ENCODE data around the gene ADGRL3.

Gene ADGRL3

GRCh38 chr4:61200187-61200915 lies at the start of gene ADGRL3:
ADGRL3 (plus strand) TSS chr4:61200326.
- no peak for DNase-seq

- no peak for DNase-seq
Measured at GRCh38 chr4:61152433-61152832, 47.7 kb upstream of the ADGRL3 start.

- no peak for DNase-seq
Measured at GRCh38 chr4:61160478-61160877, 39.6 kb upstream of the ADGRL3 start.

- no peak for DNase-seq
Measured at GRCh38 chr4:61162116-61162515, 38.0 kb upstream of the ADGRL3 start.

GRCh38 chr4:61173799-61174198 lies 26.3 kb upstream of the ADGRL3 start:
- no peak for DNase-seq

- DNase-seq = no peak
Measured at GRCh38 chr4:61175495-61175894, 24.6 kb upstream of the ADGRL3 start.

GRCh38 chr4:61177367-61177766 lies 22.8 kb upstream of the ADGRL3 start:
- no peak for DNase-seq

- DNase-seq = no peak
Measured at GRCh38 chr4:61180405-61180804, 19.7 kb upstream of the ADGRL3 start.

GRCh38 chr4:61182915-61183314 lies 17.2 kb upstream of the ADGRL3 start:
- no peak for DNase-seq

- DNase-seq = no peak
Measured at GRCh38 chr4:61185288-61185687, 14.8 kb upstream of the ADGRL3 start.

- no peak for DNase-seq
Measured at GRCh38 chr4:61192392-61192791, 7.7 kb upstream of the ADGRL3 start.

GRCh38 chr4:61193863-61194262 lies 6.3 kb upstream of the ADGRL3 start:
- DNase-seq = no peak

- no peak for DNase-seq
Measured at GRCh38 chr4:61194571-61194970, 5.6 kb upstream of the ADGRL3 start.

GRCh38 chr4:61195101-61195500 lies 5.0 kb upstream of the ADGRL3 start:
- DNase-seq = no peak

GRCh38 chr4:61198686-61199085 lies 1.4 kb upstream of the ADGRL3 start:
- DNase-seq = no peak

- DNase-seq = no peak
Measured at GRCh38 chr4:61199873-61200186, 296 bp upstream of the ADGRL3 start.

GRCh38 chr4:61200916-61201526 lies 895 bp downstream of the ADGRL3 start:
- no peak for DNase-seq

GRCh38 chr4:61201561-61201960 lies 1.4 kb downstream of the ADGRL3 start:
- no peak for DNase-seq

GRCh38 chr4:61201961-61202637 lies 2.0 kb downstream of the ADGRL3 start:
- DNase-seq = no peak

- no peak for DNase-seq
Measured at GRCh38 chr4:61202638-61203435, 2.7 kb downstream of the ADGRL3 start.

GRCh38 chr4:61203436-61203790 lies 3.3 kb downstream of the ADGRL3 start:
- no peak for DNase-seq

GRCh38 chr4:61204353-61205060 lies 4.4 kb downstream of the ADGRL3 start:
- DNase-seq = no peak

GRCh38 chr4:61205066-61205465 lies 4.9 kb downstream of the ADGRL3 start:
- no peak for DNase-seq
